Pulmonary artery endothelial cell (primary cell): Measurements from ENCODE around the gene HOXA1. TPM values are rescaled to one million over a fixed set of nuclear protein-coding genes. Genes with fewer than 3 reads are reported as not detected.

ENCODE experiments used
- DNase-seq: peaks from one replicate; pipeline ENCODE4 v3.0.0-alpha.2; 2011; ENCODE audit warnings: low read depth, low spot score
- total RNA-seq: library from RNA; depleted of rRNA; stranded (reverse); fragments of >200 nt; gene quantifications from 2 replicates; pipeline ENCODE4 v1.2.3, GENCODE V29; 2014

HOXA1 gene
- total RNA-seq, 1 donor from 2014 or later = 0.33 TPM

GRCh38 chr7:27092819-27093110 is 3.0 kb downstream of the HOXA1 start:
- no peak for DNase-seq

- DNase-seq = no peak
Measured at GRCh38 chr7:27091941-27092818, 3.6 kb downstream of the HOXA1 start.

GRCh38 chr7:27091105-27091504 is 4.7 kb downstream of the HOXA1 start:
- DNase-seq = no peak

- DNase-seq = no peak
Measured at GRCh38 chr7:27088002-27088922, 7.5 kb downstream of the HOXA1 start.

- DNase-seq = no peak
Measured at GRCh38 chr7:27083646-27084045, 12.2 kb downstream of the HOXA1 start.

GRCh38 chr7:27082171-27082570 is 13.6 kb downstream of the HOXA1 start:
- no peak for DNase-seq

- no peak for DNase-seq
Measured at GRCh38 chr7:27080844-27081436, 14.9 kb downstream of the HOXA1 start.

GRCh38 chr7:27079234-27079975 is 16.4 kb downstream of the HOXA1 start:
- DNase-seq = no peak

GRCh38 chr7:27078616-27079233 is 17.1 kb downstream of the HOXA1 start:
- DNase-seq = no peak

GRCh38 chr7:27073076-27073475 is 22.7 kb downstream of the HOXA1 start:
- DNase-seq = no peak

GRCh38 chr7:27071622-27072390 is 24.0 kb downstream of the HOXA1 start:
- DNase-seq = no peak

GRCh38 chr7:27068259-27068658 is 27.5 kb downstream of the HOXA1 start:
- DNase-seq = no peak

GRCh38 chr7:27066148-27066547 is 29.7 kb downstream of the HOXA1 start:
- DNase-seq = no peak

- no peak for DNase-seq
Measured at GRCh38 chr7:27065709-27066108, 30.1 kb downstream of the HOXA1 start.

GRCh38 chr7:27064661-27065060 is 31.1 kb downstream of the HOXA1 start:
- DNase-seq = no peak

- no peak for DNase-seq
Measured at GRCh38 chr7:27064159-27064558, 31.6 kb downstream of the HOXA1 start.

GRCh38 chr7:27062946-27063345 is 32.9 kb downstream of the HOXA1 start:
- DNase-seq = no peak

- no peak for DNase-seq
Measured at GRCh38 chr7:27053153-27053552, 42.6 kb downstream of the HOXA1 start.

- no peak for DNase-seq
Measured at GRCh38 chr7:27051451-27051850, 44.3 kb downstream of the HOXA1 start.

GRCh38 chr7:27048438-27048837 is 47.4 kb downstream of the HOXA1 start:
- DNase-seq = no peak
